HepG2 (cell line): ENCODE data around the gene TRIM34.

ENCODE experiments used
- KDM3A ChIP-seq: IDR thresholded peaks from 2 replicates; pipeline ENCODE4 v1.6.1; 2018; ENCODE audit warnings: low read depth, missing compliant biosample characterization
- NFYB ChIP-seq: sonication (generic); formaldehyde crosslinking; IDR thresholded peaks from 2 replicates; pipeline ENCODE4 v1.4.0; 2020; ENCODE audit warnings: missing genetic modification reagents
- RCOR2 ChIP-seq: IDR thresholded peaks from 2 replicates; pipeline ENCODE4 v1.6.1; 2016; ENCODE audit warnings: missing biosample characterization, missing genetic modification reagents
- ZNF484 ChIP-seq: sonication (generic); formaldehyde crosslinking; IDR thresholded peaks from 2 replicates; pipeline ENCODE4 v1.5.1; 2020; ENCODE audit warnings: mild to moderate bottlenecking, low read depth, missing genetic modification reagents, borderline replicate concordance
- ZNF619 ChIP-seq: sonication (generic); formaldehyde crosslinking; IDR thresholded peaks from 2 replicates; pipeline ENCODE4 v1.4.0; 2020; ENCODE audit warnings: mild to moderate bottlenecking, missing genetic modification reagents
- TF ChIP-seq, protein P1 (sequence below): sonication (generic); formaldehyde crosslinking; IDR thresholded peaks from 2 replicates; pipeline ENCODE4 v1.8.1; 2023; ENCODE audit warnings: missing genetic modification reagents, inconsistent platforms, borderline replicate concordance
- TF ChIP-seq, protein P2 (sequence below): sonication (generic); formaldehyde crosslinking; IDR thresholded peaks from 2 replicates; pipeline ENCODE4 v1.5.0; 2020; ENCODE audit warnings: mild to moderate bottlenecking, missing genetic modification reagents, moderate library complexity
- TF ChIP-seq, protein P3 (sequence below): IDR thresholded peaks from 2 replicates; pipeline ENCODE4 v1.6.1; 2012; ENCODE audit warnings: inconsistent platforms

DNA sequence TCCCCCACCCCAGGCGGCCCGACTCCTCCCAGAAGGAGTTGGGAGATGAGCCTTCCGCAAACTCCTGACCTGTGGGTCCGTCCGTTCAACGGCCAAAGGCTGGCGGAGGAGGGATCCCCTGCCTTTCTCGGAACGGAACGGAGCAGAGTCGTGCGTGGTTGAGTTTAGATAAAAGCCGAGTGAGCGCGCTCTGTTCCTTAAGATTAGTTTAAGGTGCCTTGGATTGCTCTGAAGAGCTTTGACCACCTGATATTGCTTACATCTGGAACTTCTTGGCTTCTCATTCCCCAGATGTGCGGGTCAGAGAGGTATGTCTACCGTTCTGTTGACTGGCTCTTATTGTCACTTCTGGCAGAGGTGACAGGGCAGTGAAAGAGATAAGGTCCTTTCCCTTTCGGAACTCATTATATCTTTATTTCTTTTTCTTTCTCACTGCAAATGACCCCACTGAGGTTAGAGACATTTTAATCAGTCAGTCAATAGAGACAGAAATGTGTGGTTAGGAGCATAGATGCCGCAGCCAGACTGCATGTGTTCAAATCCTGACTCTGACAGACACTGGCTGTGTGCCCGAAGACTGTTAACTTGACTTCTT, 28.1 kb upstream of the TRIM34 start, which contains the start of gene TRIM6:
- TF ChIP-seq ZNF619, result no peak
- no peak for TF ChIP-seq KDM3A
- no peak for TF ChIP-seq NFYB (CRISPR knock-in tag)
- TF ChIP-seq, protein P1, sequence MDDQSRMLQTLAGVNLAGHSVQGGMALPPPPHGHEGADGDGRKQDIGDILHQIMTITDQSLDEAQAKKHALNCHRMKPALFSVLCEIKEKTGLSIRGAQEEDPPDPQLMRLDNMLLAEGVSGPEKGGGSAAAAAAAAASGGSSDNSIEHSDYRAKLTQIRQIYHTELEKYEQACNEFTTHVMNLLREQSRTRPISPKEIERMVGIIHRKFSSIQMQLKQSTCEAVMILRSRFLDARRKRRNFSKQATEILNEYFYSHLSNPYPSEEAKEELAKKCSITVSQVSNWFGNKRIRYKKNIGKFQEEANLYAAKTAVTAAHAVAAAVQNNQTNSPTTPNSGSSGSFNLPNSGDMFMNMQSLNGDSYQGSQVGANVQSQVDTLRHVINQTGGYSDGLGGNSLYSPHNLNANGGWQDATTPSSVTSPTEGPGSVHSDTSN (CRISPR knock-in tag), result no peak
- TF ChIP-seq, protein P2, sequence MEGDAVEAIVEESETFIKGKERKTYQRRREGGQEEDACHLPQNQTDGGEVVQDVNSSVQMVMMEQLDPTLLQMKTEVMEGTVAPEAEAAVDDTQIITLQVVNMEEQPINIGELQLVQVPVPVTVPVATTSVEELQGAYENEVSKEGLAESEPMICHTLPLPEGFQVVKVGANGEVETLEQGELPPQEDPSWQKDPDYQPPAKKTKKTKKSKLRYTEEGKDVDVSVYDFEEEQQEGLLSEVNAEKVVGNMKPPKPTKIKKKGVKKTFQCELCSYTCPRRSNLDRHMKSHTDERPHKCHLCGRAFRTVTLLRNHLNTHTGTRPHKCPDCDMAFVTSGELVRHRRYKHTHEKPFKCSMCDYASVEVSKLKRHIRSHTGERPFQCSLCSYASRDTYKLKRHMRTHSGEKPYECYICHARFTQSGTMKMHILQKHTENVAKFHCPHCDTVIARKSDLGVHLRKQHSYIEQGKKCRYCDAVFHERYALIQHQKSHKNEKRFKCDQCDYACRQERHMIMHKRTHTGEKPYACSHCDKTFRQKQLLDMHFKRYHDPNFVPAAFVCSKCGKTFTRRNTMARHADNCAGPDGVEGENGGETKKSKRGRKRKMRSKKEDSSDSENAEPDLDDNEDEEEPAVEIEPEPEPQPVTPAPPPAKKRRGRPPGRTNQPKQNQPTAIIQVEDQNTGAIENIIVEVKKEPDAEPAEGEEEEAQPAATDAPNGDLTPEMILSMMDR (CRISPR knock-in tag), result no peak
- TF ChIP-seq RCOR2, result no peak
- TF ChIP-seq ZNF484, result no peak
- TF ChIP-seq, protein P3, sequence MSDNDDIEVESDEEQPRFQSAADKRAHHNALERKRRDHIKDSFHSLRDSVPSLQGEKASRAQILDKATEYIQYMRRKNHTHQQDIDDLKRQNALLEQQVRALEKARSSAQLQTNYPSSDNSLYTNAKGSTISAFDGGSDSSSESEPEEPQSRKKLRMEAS, result no peak
